GM12892 (cell line): ENCODE measurements around the gene SLC39A11.

ENCODE experiments used
- POLR2A ChIP-seq: IDR thresholded peaks from 2 replicates; pipeline ENCODE4 v1.6.1; 2011; ENCODE audit warnings: low read depth, low read length, control low read depth
- POLR2AphosphoS5 ChIP-seq: IDR thresholded peaks from 2 replicates; pipeline ENCODE4 v1.6.1; 2011; ENCODE audit warnings: low read depth, low read length, control low read depth

DNA sequence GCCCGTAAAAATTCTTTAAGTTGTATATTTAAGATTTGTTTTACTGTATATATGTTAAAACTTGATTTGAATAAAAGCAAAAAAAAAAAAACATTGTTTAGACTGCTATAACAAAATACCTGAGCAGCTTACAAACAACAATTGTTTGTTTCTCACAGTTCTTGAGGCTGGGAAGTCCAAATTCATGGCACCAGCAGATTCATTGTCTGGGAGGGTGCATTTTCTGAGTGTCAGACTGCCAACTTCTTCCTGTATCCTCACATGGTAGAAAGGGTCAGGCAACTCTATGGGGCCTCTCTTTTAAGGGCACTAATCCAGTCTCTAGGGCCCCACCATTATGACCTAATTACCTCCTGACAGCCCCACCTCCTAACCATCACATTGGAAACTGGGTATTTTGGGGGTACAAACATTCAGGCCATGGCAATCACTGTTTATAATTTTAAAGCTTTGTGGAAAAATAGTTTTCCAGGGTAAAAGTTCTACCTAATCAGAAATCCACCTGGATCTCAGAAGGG is 281.4 kb downstream of the SLC39A11 start:
- TF ChIP-seq POLR2A (no peak), POLR2AphosphoS5 (no peak)
